ENCODE results near the gene DLX3. TPM values are rescaled to one million over a fixed set of nuclear protein-coding genes. Genes with fewer than 3 reads are reported as not detected.

Gene DLX3
- 1.1 and 1.2 TPM in 2 replicates for total RNA-seq (2021)
- long read RNA-seq, transcript DLX3-202 (2 exons, 834 nt), result major isoform, 5 of 7 reads
- long read RNA-seq, partial matches to known transcripts, result 1 of 7 reads
- long read RNA-seq, other reads (novel, unspliced or antisense), result 1 of 7 reads

DNA sequence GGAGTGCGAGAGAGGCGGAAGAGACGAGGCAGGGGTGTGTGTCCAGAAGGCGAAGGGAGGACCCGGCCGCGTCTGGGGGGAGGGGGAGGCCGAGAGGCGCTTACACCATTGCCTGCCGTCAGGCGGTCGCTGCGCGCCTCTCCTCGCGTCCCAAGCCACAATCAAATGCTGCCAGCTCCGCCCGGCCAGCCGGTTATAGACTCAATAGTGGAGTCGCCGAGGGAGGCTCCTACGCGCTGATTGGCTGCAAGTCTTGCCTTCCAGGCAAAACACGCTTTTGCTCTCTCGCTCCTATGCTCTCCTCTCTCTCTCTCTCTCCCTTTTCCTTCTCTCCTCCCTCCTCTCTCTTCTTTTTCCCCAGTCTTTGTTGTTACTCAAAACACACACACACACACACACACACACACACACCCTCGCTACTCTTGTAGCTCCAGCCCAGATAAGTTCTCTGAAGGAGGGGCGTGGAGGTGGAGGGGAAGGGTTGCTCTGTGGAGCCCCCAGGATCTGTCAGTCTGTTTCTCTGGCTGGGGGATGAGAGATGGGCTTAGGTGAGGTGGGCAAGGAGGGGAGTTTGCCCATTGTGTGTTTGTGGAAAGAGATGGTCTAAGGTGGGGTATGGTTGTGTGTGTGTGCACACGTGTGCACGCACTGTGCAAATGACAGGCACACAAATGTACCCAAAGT lies at the start of gene DLX3:
Gene DLX3, minus strand, starts transcription at position 170 of the 684 bp plus-strand sequence. CDS start 226 bp downstream, outside the sequence.
- H3K4ac ChIP-seq (ENCODE audit: low read depth, low read length), result no peak within 1 kb of the TSS
- Mint-ChIP-seq H3K9me3 (peaks cover 6 to 10% of the 10 kb centered on the region in 2 experiments; a peak in 4 of 5 replicates), H3K4me1 (peaks cover 34 to 35% of the 10 kb centered on the region in 2 experiments), H3K27me3 (ENCODE audit: low read depth) (peaks cover 95% of the 10 kb centered on the region), H3K4me3 (peak within 1 kb of the TSS; percentile 55 to 80), H3K27ac (peak within 1 kb of the TSS in 1 of 3 experiments; percentile 54; a peak in 1 of 7 replicates), H3K36me3 (ENCODE audit: insufficient read depth in 1 of 3, low read depth in 3 of 3) (peaks cover 0 to 3% (median 2%) of the 10 kb centered on the region in 3 experiments; a peak in 3 of 7 replicates)
- H4K5ac ChIP-seq (ENCODE audit: insufficient read length, low read depth, low read length), result no peak within 1 kb of the TSS
- no peak within 1 kb of the TSS for H2BK20ac ChIP-seq (ENCODE audit: low read depth, low read length, poor library complexity, severe bottlenecking)
- no peak within 1 kb of the TSS for H3K9ac ChIP-seq (ENCODE audit: extremely low read depth, insufficient read length, low read length)
- no peak within 1 kb of the TSS for H4K91ac ChIP-seq (ENCODE audit: insufficient read length, low read depth, low read length)
- peaks cover 11% of the 10 kb centered on the region for H3K23me2 ChIP-seq (ENCODE audit: insufficient read length, low read depth, low read length, poor library complexity, severe bottlenecking)
- WGBS (ENCODE audit: extremely low coverage, insufficient read length, low lambda C conversion rate), result no CpG with 5 or more reads among the region's 29 CpGs
- H3K79me1 ChIP-seq (ENCODE audit: insufficient read depth, low read depth, low read length, poor library complexity, severe bottlenecking), result no peaks in the 10 kb centered on the region
- H4K20me1 ChIP-seq (ENCODE audit: control insufficient read depth, insufficient read depth, insufficient read length), result peaks cover 5% of the 10 kb centered on the region
- peak; percentile 97 for DNase-seq
- no peak within 1 kb of the TSS for H3T11ph ChIP-seq (ENCODE audit: low read length)
- H3K14ac ChIP-seq (ENCODE audit: insufficient read depth, low read length), result no peak within 1 kb of the TSS
- no peak within 1 kb of the TSS for H2BK5ac ChIP-seq (ENCODE audit: insufficient read length, low read length)
- no peak within 1 kb of the TSS for H3K18ac ChIP-seq (ENCODE audit: insufficient read length, low read depth, low read length)
- H3K23ac ChIP-seq (ENCODE audit: insufficient read length, low read depth, low read length), result no peak within 1 kb of the TSS
- no peak within 1 kb of the TSS for H2AK5ac ChIP-seq (ENCODE audit: insufficient read length, low read length)
- H3K4me1 ChIP-seq (ENCODE audit: insufficient read depth, low read length), result no peaks in the 10 kb centered on the region; the same call in 1 of the 2 replicates
- H3K9me3 ChIP-seq (ENCODE audit: control insufficient read depth, low read depth, low read length), result no peaks in the 10 kb centered on the region
- H2BK15ac ChIP-seq (ENCODE audit: low read depth, low read length), result no peak within 1 kb of the TSS
- H2BK120ac ChIP-seq (ENCODE audit: low read depth, low read length, poor library complexity, severe bottlenecking), result no peak within 1 kb of the TSS
- H2AFZ ChIP-seq (ENCODE audit: low read length), result no peak within 1 kb of the TSS
- no peak within 1 kb of the TSS for H3K56ac ChIP-seq (ENCODE audit: insufficient read length, low read depth, low read length)
- peak within 1 kb of the TSS; percentile 60 for H3K4me2 ChIP-seq (ENCODE audit: insufficient read depth, insufficient read length, low read length)
- H3K27me3 ChIP-seq (ENCODE audit: insufficient read depth, low read length), result peaks cover 63% of the 10 kb centered on the region
- no peak for TF ChIP-seq CTCF (conservative IDR thresholded peaks at IDR 0.05)
- no peak within 1 kb of the TSS for H3K27ac ChIP-seq (ENCODE audit: insufficient read length, low read depth, low read length)
- H2BK12ac ChIP-seq (ENCODE audit: insufficient read length, low read depth, low read length), result no peak within 1 kb of the TSS
- H3K79me2 ChIP-seq (ENCODE audit: insufficient read depth, low read length), result no peaks in the 10 kb centered on the region
- H4K8ac ChIP-seq (replicated peaks; ENCODE audit: insufficient read length, low read depth, low read length), result no peak within 1 kb of the TSS
